GM19372 (cell line): ENCODE data around the gene CSF1R.
"Not testable (repeated sequence)": the region's sequence is repeated elsewhere in the genome, so short reads cannot be mapped to it uniquely, and the experiment has no call there.

Experiments
- ATAC-seq: cut with Tn5 transposase; IDR thresholded peaks from one replicate; pipeline ENCODE4 v1.9.1; 2021; ENCODE audit warnings: mild to moderate bottlenecking, low read depth, moderate library complexity; ENCODE audit not compliant: unreplicated experiment

Gene CSF1R

GRCh38 chr5:150057996-150058395 is 28.4 kb downstream of the CSF1R start:
- no peak for ATAC-seq

GRCh38 chr5:150057511-150057910 is 28.8 kb downstream of the CSF1R start:
- ATAC-seq, result no peak

- ATAC-seq, result no peak
These were observed 29.3 kb downstream of the CSF1R start for GRCh38 chr5:150057052-150057451.

GRCh38 chr5:150056075-150056443 is 30.3 kb downstream of the CSF1R start:
- no peak for ATAC-seq

- no peak for ATAC-seq
These were observed 30.9 kb downstream of the CSF1R start for GRCh38 chr5:150055326-150056074.

- no peak for ATAC-seq
These were observed 31.8 kb downstream of the CSF1R start for GRCh38 chr5:150054569-150054968.

- ATAC-seq, result no peak
These were observed 32.5 kb downstream of the CSF1R start for GRCh38 chr5:150053713-150054392.

GRCh38 chr5:150052956-150053712 is 33.2 kb downstream of the CSF1R start:
- no peak for ATAC-seq

- ATAC-seq, result no peak
These were observed 34.0 kb downstream of the CSF1R start for GRCh38 chr5:150052226-150052955.

GRCh38 chr5:150051657-150052195 is 34.6 kb downstream of the CSF1R start:
- ATAC-seq, result no peak

GRCh38 chr5:150050172-150050811 is 36.1 kb downstream of the CSF1R start:
- ATAC-seq, result not testable (repeated sequence)

- ATAC-seq, result no peak
These were observed 40.3 kb downstream of the CSF1R start for GRCh38 chr5:150046031-150046430.

GRCh38 chr5:150045549-150045948 is 40.8 kb downstream of the CSF1R start:
- no peak for ATAC-seq

- no peak for ATAC-seq
These were observed 41.6 kb downstream of the CSF1R start for GRCh38 chr5:150044712-150045111.

- ATAC-seq, result no peak
These were observed 42.0 kb downstream of the CSF1R start for GRCh38 chr5:150044329-150044681.

GRCh38 chr5:150043657-150044328 is 42.6 kb downstream of the CSF1R start:
- no peak for ATAC-seq

GRCh38 chr5:150042459-150042858 is 43.9 kb downstream of the CSF1R start:
- ATAC-seq, result no peak

GRCh38 chr5:150038547-150038946 is 47.8 kb downstream of the CSF1R start:
- no peak for ATAC-seq

GRCh38 chr5:150036513-150036912 is 49.8 kb downstream of the CSF1R start:
- no peak for ATAC-seq
